Activated CD4-positive, CD25-positive, alpha-beta regulatory T cell treated with anti-CD3 and anti-CD28 coated beads, Interleukin-2, amount 50 U/mL, for 72 hours (primary cell): ENCODE measurements around the gene NFYC.

Experiments used
- DNase-seq: peaks from one replicate; pipeline ENCODE4 v3.0.0; 2021

NFYC gene

GRCh38 chr1:40691538-40692428 lies at the start of gene NFYC:
NFYC (plus strand) TSS chr1:40691704; CDS start chr1:40738844, 47,140 bp downstream.
- DNase-seq: peak; percentile 91

DNA sequence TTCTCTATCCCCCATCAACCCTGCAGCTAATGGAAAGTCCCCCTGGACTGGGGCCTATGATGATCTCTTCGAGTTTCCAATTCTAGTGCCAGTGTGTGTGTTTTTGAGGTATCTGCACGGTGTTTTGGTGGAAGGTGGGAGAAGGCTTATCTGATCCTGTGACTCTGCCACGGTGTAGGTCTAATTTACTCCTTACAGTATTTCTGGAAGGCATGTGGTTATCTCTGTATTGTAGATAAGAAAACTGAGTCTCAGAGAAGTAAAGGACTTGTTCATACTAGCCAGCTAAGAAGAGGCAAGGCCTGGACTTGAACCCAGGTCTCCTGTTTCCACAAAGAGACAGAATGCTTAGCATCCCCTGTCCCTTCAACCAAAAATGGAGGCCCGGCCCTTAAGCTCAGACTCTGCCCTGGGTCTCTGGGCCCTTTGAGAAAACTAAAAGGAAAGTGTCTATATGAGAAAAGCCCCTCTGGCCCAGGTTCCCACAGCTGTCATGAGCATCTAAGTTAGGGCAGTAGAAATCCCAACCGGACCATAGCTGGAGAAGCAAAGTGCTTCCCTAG lies 46.3 kb upstream of the NFYC start:
- no peak for DNase-seq

- no peak for DNase-seq
Measured at GRCh38 chr1:40646315-40646714, 45.2 kb upstream of the NFYC start.

- DNase-seq: no peak
Measured at GRCh38 chr1:40648200-40648599, 43.3 kb upstream of the NFYC start.

DNA sequence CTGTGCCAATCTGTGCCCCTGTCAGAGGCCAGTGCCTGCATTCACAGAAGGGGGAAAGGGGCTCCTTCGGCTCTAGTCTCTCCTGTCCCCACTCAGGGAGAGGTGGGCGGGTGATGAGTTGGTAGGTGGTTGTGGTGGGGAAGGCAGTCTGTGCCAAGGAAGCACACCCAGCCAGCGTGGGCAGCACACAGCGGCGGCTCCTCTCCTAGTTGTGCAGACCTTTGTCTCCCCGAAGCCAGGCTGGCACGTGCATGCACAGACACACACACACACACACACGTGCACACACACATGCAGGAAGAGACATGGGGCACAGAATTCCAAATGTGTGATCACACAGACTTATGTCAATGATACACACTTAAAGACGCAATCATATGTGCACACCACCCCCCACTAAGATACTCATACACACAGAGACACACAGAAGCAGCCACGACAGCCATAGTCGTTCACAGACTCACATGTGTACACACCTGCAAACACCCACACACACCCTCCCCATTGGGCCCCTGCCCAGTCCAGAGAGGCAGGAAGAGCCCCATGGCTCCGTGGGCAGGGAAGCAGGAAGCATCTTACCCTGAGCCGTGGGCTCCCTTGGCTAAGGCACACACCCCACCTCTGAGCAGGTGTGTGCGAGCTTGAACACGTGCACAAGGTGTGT lies 42.4 kb upstream of the NFYC start:
- DNase-seq: no peak

DNA sequence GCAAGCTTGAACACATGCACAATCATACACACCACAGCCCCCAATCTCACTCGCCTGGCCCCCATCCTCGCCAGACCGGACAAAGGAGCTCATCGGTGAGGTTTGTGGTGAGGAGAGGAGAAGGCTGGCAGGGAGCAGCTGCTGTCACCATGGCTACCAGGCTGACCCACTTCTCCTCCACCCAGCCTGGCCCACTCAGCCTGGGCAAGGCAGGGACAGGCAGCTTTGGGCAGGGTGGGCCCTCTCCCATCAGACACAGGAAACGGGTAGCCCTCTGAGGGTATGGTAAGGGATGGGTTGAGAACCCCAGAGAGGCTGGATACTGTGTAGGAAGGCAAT lies 41.9 kb upstream of the NFYC start:
- DNase-seq: no peak

- DNase-seq: no peak
Measured at GRCh38 chr1:40650075-40650474, 41.4 kb upstream of the NFYC start.

GRCh38 chr1:40651138-40651857 lies 40.2 kb upstream of the NFYC start:
- DNase-seq: no peak

DNA sequence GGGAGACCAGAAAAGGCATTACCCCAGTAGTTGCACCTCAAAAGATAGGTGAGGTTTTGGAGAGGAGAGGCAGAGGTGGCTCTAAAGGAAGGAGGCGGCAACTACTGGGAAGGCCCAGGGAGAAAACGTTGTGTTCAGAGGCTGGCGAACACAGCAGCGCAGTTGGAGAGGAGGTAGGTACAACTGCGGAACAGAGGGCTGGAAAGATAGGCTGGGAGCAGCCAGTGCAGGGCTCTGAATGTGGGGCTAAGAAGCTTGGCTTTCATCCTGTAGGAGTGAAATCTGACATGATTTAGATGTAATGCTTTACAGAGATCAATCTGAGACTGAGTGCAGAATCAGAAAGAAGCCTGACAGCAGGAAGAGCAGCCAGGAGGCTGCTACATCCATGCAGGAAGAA lies 39.0 kb upstream of the NFYC start:
- no peak for DNase-seq

DNA sequence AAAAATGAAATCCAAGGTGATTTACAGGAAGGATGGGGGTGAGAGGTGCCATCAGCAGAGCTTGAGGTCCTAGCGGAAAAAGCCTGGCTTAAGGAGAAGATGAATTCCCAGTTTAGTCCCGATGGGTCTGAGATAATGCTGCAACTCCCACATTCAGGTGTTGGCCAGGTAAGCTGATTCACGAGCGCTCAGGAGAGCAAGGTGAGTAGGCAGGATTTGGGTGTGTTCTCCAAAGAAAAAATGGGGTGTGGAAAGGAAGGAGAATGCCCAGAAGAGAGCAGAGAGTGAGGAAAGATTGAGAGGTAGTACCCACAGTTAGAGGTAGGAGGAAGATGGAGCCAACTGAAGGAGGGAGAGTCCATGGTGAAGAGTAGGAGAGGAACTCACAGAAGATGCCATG lies 38.5 kb upstream of the NFYC start:
- DNase-seq: no peak

GRCh38 chr1:40653851-40654537 lies 37.5 kb upstream of the NFYC start:
- DNase-seq: no peak

- DNase-seq: no peak
Measured at GRCh38 chr1:40657046-40657445, 34.5 kb upstream of the NFYC start.

DNA sequence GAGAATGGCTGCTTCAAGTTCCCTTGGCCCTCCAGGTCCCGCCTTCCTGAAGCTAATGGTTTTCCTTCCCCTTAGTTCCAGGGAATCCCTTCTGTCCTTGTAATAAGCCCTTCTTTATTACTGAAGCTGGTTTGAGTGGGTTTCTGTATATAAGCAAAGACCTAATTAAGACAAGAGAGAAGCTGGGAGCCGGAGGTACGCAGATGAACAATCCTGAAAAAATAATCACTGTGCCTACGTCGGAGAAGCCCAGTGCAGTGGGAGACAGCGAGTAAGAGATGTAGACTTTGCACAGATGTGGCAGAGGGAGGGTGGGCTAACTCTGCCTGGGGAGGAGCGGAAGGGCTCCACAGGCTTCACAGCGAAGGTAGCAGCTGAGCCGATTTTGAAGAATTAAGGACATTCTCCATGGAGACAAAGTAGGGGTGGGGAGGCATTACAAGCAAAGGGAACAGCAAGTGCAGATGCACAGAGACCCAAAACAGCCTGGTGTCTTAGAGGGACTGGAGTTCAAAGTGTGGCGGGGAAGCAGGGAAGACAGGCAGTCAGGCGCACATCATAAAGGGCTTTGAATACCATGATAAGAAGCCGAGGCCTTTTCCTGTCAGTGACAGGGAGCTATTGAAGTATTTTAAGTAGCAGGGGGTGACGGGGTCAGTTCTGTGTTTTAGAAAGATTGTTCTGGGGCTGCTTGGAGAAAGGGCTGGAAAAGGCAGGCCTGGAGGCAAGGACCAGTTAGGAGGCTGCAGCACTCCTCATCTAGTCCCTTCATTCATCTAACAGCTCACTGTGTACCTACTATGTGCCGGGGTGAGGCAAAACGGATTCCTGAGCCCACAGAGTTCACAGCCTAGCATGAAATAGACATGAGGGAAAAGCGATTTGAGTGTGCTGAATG lies 32.5 kb upstream of the NFYC start:
- DNase-seq: no peak

- DNase-seq: no peak
Measured at GRCh38 chr1:40659649-40659947, 31.9 kb upstream of the NFYC start.

GRCh38 chr1:40661678-40662077 lies 29.8 kb upstream of the NFYC start:
- DNase-seq: no peak

GRCh38 chr1:40662151-40662550 lies 29.4 kb upstream of the NFYC start:
- DNase-seq: no peak

GRCh38 chr1:40662864-40663263 lies 28.6 kb upstream of the NFYC start:
- no peak for DNase-seq

DNA sequence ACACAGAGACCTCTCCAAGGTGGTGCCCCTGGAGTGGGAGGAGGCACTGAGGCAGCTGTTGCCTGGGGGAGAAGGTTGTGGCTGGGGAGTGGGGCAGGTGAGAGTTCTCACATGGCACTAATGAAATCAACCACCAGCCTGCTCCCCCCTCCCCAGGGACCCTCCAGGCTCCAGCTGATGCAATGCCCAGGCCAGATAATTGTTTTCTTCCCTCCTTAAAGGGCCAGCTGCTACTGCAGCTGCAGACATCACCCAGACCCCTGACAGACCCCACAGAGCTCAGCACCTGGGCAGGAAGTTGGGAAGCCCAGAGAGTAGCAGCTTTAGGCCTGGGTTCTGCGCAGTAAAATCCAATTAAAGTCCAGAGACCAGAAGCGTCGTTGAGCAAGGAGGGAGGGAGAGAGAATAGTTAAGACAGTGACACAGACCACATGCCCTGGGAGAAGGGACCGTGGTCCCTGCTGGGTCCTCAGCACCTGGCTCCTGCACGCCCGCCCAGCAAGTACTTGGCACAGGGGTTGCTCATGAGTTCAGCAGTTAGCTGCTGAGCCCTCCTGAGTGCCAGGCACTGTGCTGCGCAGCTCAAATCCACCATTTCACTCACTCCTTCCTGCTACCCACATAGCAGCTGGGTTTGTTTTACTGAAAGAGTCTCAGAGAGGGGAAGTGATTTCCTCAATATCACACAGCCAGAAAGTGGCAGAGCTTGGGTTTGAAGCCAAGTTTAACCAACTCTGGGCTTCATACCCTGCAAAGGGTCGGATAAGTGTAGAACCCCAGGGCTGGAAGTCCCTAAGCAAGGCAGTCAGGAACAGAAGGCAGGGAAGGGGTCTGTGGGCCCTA lies 28.0 kb upstream of the NFYC start:
- no peak for DNase-seq

DNA sequence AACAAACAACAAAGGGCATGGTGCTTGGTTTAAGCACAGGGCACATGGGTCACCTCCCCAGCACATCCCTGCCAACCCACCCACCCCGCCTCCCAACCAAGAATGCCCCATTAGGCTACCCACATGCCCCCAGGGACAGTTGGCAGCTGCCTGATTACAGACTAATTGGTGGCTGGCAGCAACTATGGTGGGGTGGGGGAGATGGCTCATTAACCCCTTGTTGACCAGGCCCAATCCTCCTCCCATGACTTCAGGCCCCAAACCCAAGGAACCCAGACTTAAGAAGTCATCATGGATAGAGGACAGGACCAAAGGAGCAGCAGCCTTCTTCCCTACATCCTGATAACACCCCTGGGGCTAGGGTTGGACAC lies 27.4 kb upstream of the NFYC start:
- no peak for DNase-seq

- no peak for DNase-seq
Measured at GRCh38 chr1:40664791-40665190, 26.7 kb upstream of the NFYC start.
